NCI-H1436 treated with DMSO at 0.1 percent for 48 hours (cell line): Measurements from ENCODE around the gene PDK1.

Experiments used
- DNase-seq: peaks from one replicate; lab custom pipeline; 2025; lab: John Stamatoyannopoulos, UW

PDK1 gene

DNA sequence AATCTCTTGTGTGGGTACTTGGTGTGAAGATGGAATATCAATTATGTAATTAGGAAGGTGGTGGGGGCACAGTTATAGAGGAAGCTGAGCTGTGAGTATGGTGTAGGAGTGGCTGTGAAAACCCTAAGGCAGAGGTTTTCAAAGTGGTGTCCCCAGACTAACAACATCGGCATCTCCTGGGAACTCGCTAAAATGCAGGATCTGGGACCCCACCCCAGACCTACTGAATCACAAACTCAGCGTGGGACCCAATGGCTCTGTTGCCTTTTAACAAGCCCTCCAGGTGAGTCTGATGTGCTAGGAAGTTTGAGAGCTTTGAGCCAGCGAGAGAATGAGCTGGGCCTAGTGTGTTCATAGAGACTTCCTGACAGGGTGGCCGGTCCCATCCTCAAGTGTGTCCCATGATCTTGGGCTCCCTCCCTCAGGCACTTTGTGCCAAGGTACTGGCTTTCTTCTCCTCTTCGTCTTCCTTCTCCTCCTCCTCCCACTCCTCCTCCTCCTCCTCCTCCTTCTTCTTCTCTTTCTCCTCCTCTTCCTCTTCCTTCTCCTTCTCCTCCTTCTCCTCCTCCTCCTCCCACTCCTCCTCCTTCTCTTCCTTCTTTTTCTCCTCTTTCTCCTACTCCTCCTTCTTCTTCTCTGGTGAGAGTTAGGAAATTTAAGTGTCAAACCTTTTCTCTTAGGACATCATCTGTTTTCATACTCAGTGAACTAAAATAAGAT lies 86.6 kb downstream of the PDK1 start:
- no peak for DNase-seq

DNA sequence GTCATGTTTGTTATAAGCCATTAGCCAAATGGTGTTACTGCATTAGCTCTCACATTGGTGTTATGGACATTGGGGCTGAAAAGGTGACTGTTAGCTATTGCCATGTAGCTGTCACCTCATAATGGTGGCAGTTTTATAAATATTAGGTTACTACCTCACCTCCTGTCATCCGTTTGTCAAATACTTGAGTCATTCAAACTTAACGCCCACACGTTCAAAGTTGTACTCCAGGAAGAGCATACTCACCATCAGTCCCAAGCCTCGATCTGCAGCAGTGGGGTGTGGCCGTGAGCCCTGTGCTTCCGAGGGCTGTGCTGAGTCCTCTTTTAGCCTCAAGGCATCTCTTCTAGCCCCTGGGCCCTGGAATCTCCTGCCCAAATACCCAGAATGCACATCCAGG lies 87.3 kb downstream of the PDK1 start:
- no peak for DNase-seq

DNA sequence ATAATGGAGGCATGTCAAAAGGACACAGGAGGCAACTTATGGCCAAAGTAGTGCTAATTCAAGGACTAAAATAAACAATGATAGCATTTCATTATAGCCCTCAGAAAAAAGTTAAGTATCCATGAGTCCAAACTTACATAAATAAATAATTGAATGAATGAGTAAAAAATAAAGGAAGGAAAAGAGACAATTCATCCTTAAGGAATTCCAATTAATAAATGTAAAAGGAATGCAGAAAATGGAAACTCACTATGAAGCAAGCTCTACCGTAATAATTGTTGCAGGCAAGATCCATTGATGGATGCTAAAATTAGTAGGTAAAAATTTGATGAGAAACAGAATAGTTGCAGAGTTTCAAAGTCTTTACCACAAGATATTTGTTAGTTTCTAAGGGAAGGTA lies 91.5 kb downstream of the PDK1 start:
- DNase-seq: no peak

DNA sequence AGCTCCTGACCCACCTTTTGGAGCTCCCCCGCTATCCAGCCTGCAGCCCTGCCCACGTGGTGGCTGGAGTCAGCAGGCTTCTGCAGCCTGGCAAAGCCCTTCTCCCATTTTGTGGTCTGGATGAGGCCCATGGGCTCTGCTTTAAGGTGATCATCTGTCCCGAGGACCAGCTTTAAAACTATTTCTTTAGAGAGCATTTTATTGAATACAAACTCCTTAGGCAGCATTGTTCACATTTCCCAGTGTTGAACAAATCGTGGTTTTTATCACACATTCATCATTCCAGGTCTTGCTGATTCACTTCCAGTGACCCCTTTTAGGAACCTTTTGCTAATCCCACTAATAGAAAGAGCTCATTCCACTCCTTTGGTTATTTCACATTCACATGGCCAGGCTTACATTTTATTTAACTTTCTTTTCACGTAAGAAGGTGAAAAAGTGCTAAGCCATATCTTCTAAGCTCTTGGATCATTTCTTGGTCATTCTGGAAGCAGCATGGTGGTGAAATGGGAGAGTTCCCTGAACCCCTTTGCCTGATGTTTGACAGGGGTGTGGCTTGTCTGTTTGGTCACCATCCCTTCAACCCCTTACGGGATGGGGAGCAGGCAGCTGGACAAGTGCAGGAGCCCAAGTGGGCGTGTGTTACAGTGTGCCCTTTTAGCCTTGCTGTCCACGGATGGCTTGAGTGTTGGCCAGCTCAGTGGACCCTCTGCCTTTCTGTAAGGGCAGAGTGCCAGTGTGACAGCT lies 99.4 kb downstream of the PDK1 start:
- DNase-seq: no peak

DNA sequence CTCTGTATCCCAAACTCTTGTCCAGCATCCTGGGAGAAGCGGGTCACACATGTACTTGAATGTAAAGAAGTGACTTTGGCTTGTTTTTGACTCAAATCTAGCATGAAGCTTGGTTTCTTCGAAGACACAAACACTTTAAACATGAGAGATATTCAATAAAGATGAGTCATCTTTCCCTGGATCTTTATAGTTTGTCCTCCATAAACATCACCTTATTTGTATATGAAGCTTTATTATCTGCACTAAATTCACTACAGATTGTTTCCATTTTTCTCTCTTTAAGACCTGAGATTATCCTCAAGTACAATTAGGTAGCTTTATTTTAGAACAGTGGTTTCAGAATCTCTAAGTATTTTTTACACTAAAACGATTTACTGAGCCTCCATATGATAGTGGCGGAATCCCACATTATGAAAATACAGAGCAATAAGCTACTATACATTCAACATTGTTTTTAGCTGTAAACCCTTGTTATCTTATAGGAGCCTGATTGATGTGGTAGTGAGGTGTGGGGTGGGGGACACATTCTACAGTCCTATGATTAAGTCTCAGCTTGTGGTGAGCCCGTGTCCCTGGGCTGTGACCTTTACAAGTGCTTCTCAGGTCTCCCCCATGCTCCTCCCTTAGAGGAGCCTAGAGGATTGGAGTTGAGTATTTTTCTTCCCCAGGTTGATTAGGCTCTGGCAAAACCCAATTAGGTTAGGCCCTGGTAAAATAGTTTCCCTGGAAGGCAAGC lies 100.1 kb downstream of the PDK1 start:
- DNase-seq: no peak
